Ovary (tissue), 9 donors: ENCODE measurements around the gene HRAS. TPM values are rescaled to one million over a fixed set of nuclear protein-coding genes. Genes with fewer than 3 reads are reported as not detected.

ENCODE experiments used
- DNase-seq, 5 donors: peaks; one replicate each; pipeline ENCODE4 v3.0.0-alpha.2; 2019 to 2020
- H3K27ac ChIP-seq, 2 donors: fragments of 200-600 bp; one replicate each; pipeline versions ENCODE4 v1.5.1 to v1.8.0; 2019 to 2022
- H3K27me3 ChIP-seq: fragments of 200-600 bp; one replicate; pipeline ENCODE4 v1.8.0; 2022
- H3K36me3 ChIP-seq: fragments of 200-600 bp; sonication (generic); one replicate; pipeline ENCODE4 v1.5.1; 2019
- H3K4me1 ChIP-seq: one replicate; pipeline ENCODE4 v1.8.1; 2013; ENCODE audit warnings: mild to moderate bottlenecking, moderate library complexity; ENCODE audit not compliant: insufficient read depth
- H3K4me3 ChIP-seq: fragments of 200-600 bp; sonication (generic); one replicate; pipeline ENCODE4 v1.5.1; 2017
- H3K9me3 ChIP-seq, 2 donors: fragments of 200-600 bp in 1 of 2; sonication (generic) in 1 of 2; one replicate each; pipeline versions ENCODE4 v1.5.1 to v1.8.1; 2013 to 2019; ENCODE audit warnings: mild to moderate bottlenecking in 1 of 2, moderate library complexity in 1 of 2
- EP300 ChIP-seq: sonication (generic); formaldehyde crosslinking; IDR thresholded peaks from one replicate; pipeline ENCODE4 v1.6.1; 2017; ENCODE audit warnings: antibody characterized with exemption
- POLR2A ChIP-seq: fragments of 450-650 bp; IDR thresholded peaks from one replicate; pipeline ENCODE4 v1.6.1; 2017; ENCODE audit warnings: antibody characterized with exemption, mild to moderate bottlenecking, moderate library complexity
- WGBS, 3 donors: extraction: QIAGEN DNeasy Blood & Tissue Kit in 1 of 3; methylation state at CpG; one replicate each; pipeline versions ENCODE4 v1.1.5 to v1.1.7; 2013 to 2017; 5-methylcytosine and 5-hydroxymethylcytosine counted together
- intact Hi-C, 4 donors: fragments of 100-400 bp; cut with DNase I; formaldehyde crosslinking; loops; one replicate each; pipeline versions ENCODE4 v1.11.0 to v1.15.1; 2022 to 2023
- polyA plus RNA-seq, 2 donors: library from polyadenylated mRNA; stranded (reverse); fragments of 200-250 nt in 1 of 2; fragments of 350-450 nt in 1 of 2; fragmentation: Illumina TruSeq in 1 of 2; extraction: RNeasy Lipid Tissue Mini Kit (QIAGEN cat#74804) in 1 of 2; gene quantifications; one replicate each; pipeline ENCODE4 v1.2.3, GENCODE V29; 2013 to 2014
- total RNA-seq, 7 donors: library from RNA; depleted of rRNA in 2 of 7; stranded (reverse); fragments of >200 nt in 2 of 7; fragmentation: NEBNext Ultra II Directional in 3 of 7; extraction: Animal tissue kit (Norgen Biotek cat#: 25700) in 3 of 7; gene quantifications; one replicate each; pipeline versions ENCODE4 v1.1.0 to v1.2.4, GENCODE V29; 2016 to 2023
- TF ChIP-seq, protein P1 (sequence below), 3 donors: fragments of 450-650 bp in 2 of 3; fragments of 200-600 bp in 1 of 3; IDR thresholded peaks; one replicate each; pipeline versions ENCODE4 v1.5.1 to v1.8.0; 2016 to 2022; ENCODE audit warnings: antibody characterized with exemption in 3 of 3, mild to moderate bottlenecking in 1 of 3
- donor health status: DM: no; HTN: no; CAD: no; lungs with moderate emphysema.
- donor health status: DM: no; HTN: no; CAD: no.
- donor health status: Bipolar disorder and iron deficiency.
- donor health status: DM: yes; HTN: yes; CAD: no.
- donor health status: DM: no; HTN: no; CAD: no.
- donor health status: DM: yes; HTN: yes; CAD: no.

The HRAS gene
- total and polyA plus RNA-seq, 9 donors = 4.3 to 49.6 (median 36.3) TPM

DNA sequence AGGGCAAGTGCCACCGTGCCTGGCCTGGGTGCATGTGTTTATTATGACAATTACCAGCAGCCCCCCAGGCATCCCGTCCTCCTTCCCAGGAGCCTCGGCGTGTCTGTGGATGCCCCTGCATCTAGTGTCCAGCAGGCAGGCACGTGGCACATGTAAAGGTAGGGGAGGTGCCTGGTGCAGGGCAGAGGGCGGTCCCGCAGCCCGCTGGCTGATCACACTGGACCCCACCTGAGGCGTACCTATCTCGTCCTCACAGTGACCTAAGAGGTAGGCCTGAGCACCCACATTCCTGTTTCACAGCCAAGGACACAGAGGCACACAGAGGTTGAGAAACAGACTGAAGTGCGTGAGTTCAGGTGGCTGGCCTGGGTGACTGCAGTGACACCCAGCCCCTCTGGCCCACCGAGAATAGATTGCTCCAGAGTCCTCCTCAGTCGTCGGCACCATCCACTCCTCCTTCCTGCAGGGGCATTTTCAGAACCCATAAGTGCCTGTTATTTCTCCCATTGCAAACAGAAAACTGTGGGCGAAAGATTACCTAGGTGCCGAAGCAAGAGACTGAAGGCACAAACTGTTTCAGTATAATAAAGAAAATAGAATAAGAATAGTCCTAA lies 37.9 kb upstream of the HRAS start:
- H3K27ac ChIP-seq = no peak overlapping the region
- H3K36me3 ChIP-seq = no peaks in the 10 kb centered on the region
- TF ChIP-seq POLR2A = no peak
- TF ChIP-seq, protein P1, sequence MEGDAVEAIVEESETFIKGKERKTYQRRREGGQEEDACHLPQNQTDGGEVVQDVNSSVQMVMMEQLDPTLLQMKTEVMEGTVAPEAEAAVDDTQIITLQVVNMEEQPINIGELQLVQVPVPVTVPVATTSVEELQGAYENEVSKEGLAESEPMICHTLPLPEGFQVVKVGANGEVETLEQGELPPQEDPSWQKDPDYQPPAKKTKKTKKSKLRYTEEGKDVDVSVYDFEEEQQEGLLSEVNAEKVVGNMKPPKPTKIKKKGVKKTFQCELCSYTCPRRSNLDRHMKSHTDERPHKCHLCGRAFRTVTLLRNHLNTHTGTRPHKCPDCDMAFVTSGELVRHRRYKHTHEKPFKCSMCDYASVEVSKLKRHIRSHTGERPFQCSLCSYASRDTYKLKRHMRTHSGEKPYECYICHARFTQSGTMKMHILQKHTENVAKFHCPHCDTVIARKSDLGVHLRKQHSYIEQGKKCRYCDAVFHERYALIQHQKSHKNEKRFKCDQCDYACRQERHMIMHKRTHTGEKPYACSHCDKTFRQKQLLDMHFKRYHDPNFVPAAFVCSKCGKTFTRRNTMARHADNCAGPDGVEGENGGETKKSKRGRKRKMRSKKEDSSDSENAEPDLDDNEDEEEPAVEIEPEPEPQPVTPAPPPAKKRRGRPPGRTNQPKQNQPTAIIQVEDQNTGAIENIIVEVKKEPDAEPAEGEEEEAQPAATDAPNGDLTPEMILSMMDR (IDR thresholded peaks at IDR 0.05) = no peak
- no peak for TF ChIP-seq EP300
- H3K27me3 ChIP-seq = no peaks in the 10 kb centered on the region
- intact Hi-C loops = no loop called here
- peaks cover 15% of the 10 kb centered on the region for H3K4me1 ChIP-seq
- no peak overlapping the region for H3K4me3 ChIP-seq
- WGBS, 3 donors = 66 to 73% (median 71%) methylated on average over 15 to 16 of the region's 16 CpGs
- no peaks in the 10 kb centered on the region for H3K9me3 ChIP-seq
- DNase-seq = peak in 1 of 5 donors; percentile 42

GRCh38 chr11:571802-572185 lies 36.4 kb upstream of the HRAS start:
- WGBS, 3 donors = 53 to 65% (median 58%) methylated on average over 8 of the region's 8 CpGs
- Histone ChIP-seq H3K4me3 (no peak overlapping the region), H3K27me3 (no peaks in the 10 kb centered on the region), H3K36me3 (no peaks in the 10 kb centered on the region), H3K9me3 (no peaks in the 10 kb centered on the region), H3K27ac (no peak overlapping the region), H3K4me1 (peaks cover 7% of the 10 kb centered on the region)
- TF ChIP-seq POLR2A (no peak), EP300 (no peak)
- TF ChIP-seq, protein P1 (IDR thresholded peaks at IDR 0.05) = no peak
- intact Hi-C loops = no loop called here
- DNase-seq = peak in 1 of 5 donors; percentile 25

DNA sequence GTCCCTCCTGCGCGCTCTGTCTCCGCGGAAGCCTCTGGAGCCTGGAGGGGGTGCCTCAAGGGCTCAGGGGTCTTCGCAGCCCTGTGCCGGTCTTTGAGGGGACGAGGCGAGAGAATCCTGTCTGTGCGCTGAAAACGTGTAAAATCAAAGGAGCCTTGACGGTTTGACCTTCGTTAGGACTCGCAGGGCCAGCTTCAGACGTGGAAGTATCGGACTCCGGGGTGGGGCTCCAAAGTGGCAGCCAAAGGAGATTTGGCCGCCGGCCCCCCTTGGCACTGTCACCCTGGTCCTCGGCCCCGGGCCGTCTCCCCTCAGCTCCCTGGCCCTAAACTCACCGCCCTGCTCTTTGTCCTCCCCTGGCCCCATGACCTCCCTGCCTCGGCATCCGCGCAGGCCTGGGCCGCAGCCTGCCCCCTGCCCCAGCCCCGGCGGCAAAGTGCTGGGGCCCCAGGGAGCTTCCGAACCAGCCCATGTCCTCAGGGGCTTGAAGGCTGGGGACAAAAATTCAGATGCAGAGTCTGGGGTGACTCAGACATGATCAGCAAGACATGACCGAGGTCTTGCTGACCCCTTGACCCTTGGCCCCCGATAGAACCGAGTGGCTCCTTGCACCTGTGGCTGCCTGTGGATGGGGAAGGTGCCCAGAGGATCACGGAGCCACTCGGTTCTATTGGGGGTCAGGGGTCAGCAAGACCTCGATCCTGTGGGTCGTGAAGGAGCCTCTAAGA lies 33.9 kb upstream of the HRAS start:
- H3K36me3 ChIP-seq = no peaks in the 10 kb centered on the region
- peak overlapping the region; percentile 56 to 84 for H3K27ac ChIP-seq
- H3K4me1 ChIP-seq = peaks cover 5% of the 10 kb centered on the region
- H3K27me3 ChIP-seq = no peaks in the 10 kb centered on the region
- DNase-seq = peak in 3 of 5 donors; percentile 63 to 75 (median 65)
- peak overlapping the region; percentile 57 for H3K4me3 ChIP-seq
- WGBS, 3 donors = 32 to 40% (median 38%) methylated on average over 36 of the region's 36 CpGs
- intact Hi-C loops = no loop called here
- TF ChIP-seq EP300 (no peak), POLR2A (no peak)
- TF ChIP-seq, protein P1 (IDR thresholded peaks at IDR 0.05) = no peak
- H3K9me3 ChIP-seq = no peaks in the 10 kb centered on the region

DNA sequence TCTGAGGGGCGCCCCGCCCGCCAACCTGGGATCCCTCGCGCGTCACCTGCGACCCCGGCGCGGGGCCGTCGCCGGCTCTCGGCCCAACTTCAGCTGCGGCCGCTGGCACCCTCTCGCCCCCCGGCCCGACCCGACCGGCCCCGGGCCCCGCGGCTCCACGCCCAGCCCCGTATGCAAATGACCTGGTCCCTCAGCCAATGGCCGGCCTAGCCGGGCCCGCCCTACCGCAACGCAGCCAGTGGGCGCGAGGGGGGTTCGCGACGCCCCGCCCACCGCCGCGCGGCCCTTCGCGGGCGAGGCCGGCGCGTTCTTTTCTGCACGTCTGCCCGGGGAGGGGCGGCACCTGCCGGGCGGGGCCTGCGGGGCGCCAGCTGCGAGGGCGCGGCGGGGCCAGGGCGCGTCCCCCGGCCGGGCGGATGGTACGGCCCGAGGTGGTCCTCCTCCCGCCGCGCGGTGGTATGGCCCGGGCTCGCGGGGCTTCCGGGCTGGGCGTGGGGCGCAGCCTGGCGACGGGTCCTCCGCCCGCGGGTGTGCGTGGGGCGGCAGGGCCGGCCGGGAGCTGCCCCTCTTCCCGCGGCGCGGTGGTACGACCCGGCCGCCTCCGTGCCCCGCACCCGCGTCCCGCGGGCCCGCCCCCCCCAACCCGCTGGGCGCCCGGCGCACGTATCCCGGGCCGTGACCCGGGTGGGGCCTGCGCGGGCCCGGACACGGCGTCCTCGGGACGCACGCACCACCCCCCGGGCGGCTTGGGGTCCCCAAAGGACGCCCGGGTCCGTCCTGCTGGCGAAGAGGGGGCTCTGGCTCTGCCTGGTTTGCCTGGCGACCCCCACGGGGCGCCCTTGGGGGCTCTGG lies 33.2 kb upstream of the HRAS start:
- H3K4me3 ChIP-seq = peak overlapping the region; percentile 57
- peaks cover 2% of the 10 kb centered on the region for H3K4me1 ChIP-seq
- no peaks in the 10 kb centered on the region for H3K36me3 ChIP-seq
- no peaks in the 10 kb centered on the region for H3K27me3 ChIP-seq
- peak; percentile 92 to 96 (median 94) for DNase-seq
- WGBS, 3 donors = 0 to 3% (median 1%) methylated on average over 39 to 123 of the region's 123 CpGs
- TF ChIP-seq EP300 = no peak
- peak; percentile 39 for TF ChIP-seq POLR2A
- TF ChIP-seq, protein P1 (IDR thresholded peaks at IDR 0.05) = peak in 1 of 3 donors; percentile 24
- no peaks in the 10 kb centered on the region for H3K9me3 ChIP-seq
- intact Hi-C loops = no loop called here
- H3K27ac ChIP-seq = peak overlapping the region; percentile 56 to 84
